NCI-H526 treated with DMSO at 0.1 percent for 48 hours (cell line): ENCODE measurements around the gene UBXN11.
A peak's percentile ranks its signal among the peaks of the same experiment; 100 is the strongest.
"Not testable (repeated sequence)": the region's sequence is repeated elsewhere in the genome, so short reads cannot be mapped to it uniquely, and the experiment has no call there.

Experiments used
- DNase-seq: peaks from one replicate; lab custom pipeline; 2025; lab: John Stamatoyannopoulos, UW

Gene UBXN11

GRCh38 chr1:26336477-26337205, 30.2 kb upstream of the UBXN11 start:
- peak; percentile 43 for DNase-seq

- no peak for DNase-seq
Measured at GRCh38 chr1:26335774-26336476, 29.5 kb upstream of the UBXN11 start.

DNA sequence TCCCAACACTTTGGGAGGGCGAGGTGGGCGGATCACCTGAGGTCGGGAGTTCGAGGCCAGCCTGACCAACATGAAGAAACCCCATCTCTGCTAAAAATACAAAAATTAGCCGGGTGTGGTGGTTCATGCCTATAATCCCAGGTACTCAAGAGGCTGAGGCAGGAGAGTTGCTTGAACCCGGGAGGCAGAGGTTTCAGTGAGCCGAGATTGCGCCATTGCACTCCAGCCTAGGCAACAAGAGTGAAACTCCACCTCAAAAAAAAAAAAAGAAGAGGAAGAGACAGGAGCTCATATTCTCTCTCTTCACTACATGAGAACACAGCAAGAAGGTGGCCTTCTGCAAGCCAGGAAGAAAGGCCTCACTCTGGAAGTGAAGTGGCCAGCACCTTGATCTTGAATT, 26.9 kb upstream of the UBXN11 start:
- DNase-seq: not testable (repeated sequence)

DNA sequence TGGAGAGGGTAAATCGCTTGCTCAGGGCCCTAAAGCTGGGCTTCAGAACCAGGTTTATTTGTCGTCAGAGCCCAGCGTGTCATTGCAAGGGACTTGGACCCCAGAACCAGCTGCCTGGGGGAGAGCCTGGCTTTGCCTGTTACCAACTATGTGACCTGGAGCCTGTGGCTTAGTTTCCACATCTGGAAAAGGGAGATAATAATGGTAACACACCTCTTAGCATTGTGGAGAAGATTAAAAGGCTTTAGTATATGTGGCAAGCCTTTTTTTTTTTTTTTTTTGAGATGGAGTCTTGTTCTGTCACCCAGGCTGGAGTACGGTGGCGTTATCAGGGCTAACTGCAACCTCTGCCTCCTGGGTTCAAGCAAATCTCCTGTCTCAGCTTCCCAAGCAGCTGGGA, 23.8 kb upstream of the UBXN11 start:
- DNase-seq: no peak

DNA sequence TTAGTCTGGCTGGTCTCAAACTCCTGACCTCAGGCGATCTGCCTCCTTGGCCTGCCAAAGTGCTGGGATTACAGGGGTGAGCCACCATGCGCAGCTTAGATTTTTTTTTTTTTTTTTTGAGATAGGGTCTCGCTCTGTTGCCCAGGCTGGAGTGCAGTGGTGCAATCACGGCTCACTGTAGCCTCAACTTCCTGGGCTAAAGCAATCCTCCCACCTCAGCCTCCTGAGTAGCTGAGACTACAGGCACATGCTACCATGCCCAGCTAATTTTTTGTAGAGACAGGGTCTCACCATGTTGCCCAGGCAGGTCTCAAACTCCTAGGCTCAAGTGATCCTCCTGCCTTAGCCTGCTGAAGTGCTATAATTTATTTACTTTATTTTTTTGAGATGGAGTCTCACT, 22.9 kb upstream of the UBXN11 start:
- DNase-seq: not testable (repeated sequence)

GRCh38 chr1:26328597-26328996, 22.2 kb upstream of the UBXN11 start:
- no peak for DNase-seq

GRCh38 chr1:26327956-26328362, 21.5 kb upstream of the UBXN11 start:
- no peak for DNase-seq

DNA sequence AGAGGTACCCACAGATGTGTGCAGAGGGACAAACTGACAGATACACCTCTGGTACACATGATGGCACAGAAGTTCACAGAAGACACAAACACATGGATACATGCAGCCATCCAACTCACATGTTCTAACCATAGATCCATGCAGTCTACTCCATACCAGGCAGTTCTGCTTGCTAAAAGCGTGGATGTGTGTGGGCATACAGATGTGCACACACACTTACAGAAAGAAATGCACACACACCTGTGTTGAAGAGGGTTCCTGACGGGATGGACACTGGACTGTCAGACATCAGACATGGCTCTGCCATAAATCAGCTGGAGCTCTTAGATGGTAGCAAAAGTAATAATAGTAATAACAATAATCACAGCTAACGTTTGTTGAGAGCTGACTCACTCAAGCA, 18.1 kb upstream of the UBXN11 start:
- DNase-seq: no peak

GRCh38 chr1:26323382-26323781, 16.9 kb upstream of the UBXN11 start:
- DNase-seq: no peak

- DNase-seq: no peak
Measured at GRCh38 chr1:26322042-26322331, 15.6 kb upstream of the UBXN11 start.

DNA sequence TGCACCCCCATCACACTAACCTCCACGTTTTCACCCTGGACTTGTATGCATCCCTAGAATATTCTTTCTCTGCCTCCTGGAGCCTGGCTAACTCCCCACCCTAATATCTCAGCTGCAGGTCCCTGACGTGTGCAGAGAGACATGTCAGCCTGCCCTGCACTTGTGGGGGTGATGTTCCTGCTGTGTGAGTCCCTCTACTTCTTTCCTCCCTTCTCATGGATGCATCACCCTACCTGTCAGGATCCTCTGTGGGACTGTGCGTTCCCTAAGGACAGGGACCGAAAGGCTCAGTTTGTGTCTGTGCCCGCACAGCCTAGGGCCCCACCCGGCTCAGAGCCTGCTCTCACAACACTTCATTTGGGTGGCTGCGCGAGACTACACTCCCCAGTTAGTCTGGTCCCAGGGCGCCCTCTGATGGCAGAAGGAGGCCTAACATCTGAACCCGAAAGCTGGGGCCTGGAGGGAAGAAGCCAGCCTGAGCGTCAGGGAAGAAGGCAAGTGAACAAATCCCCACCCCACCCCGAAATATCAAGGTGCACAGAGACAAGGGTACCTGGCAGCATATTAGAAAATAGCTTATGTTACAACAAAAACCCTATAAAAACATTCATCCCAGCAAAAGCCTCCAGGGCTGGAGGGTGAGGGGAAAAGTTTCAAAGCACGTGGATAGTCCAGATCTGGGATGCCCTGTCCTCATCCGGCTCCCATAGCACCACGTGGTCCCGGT, 15.0 kb upstream of the UBXN11 start:
- DNase-seq: peak; percentile 36

DNA sequence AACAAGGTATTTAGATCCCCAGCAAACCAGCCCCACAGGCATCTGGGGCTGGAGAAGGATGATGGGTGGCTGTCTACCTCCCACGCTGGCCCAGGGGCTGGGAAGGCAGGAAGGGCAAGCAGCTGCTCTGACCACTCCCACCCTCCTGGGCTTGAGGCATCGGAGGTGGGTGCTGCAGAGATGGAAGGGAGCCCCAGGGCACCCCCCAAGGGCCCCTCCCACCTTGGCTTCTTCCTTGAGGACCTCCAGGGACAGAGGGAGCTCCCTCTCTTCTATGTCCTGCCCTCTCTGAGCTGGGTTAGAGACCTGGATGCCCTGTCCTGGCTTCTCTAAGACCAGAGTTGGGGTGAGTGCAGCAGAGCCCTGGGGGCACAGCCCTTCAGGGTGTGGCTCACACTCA, 14.5 kb upstream of the UBXN11 start:
- DNase-seq: no peak

- DNase-seq: no peak
Measured at GRCh38 chr1:26318338-26319064, 12.1 kb upstream of the UBXN11 start.

DNA sequence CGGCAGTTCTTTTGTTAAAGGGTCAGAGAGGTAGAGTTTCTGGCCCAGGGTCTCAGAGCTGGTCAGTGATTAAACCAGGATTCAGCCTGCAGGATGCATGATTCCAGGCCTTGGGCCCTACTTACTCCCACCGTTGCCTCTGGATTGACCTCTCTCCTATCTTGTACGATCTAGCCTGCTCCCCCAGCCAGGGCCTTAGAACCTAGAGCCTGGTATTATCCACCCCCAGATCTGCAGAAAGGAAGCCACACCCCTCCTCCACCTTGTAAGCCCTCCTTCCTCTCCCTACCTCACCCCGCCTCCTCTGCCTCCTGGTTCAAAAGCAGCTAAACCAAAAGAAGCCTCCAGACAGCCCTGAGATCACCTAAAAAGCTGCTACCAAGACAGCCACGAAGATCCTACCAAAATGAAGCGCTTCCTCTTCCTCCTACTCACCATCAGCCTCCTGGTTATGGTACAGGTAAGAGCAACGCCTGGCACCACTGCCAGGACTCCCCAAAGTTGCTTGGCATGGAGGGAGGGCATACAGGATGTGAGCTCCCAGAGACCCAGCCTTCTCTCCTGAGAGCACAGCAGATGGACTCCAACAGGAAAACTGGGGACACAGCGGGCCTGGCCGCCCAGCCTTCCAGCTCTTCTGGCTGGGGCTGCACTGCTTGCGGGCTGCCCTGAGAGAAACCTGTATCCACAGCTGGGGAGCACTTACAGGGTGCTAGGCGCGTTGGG, 11.3 kb upstream of the UBXN11 start, which contains the start of gene CD52:
Gene CD52 (plus strand): TSS at position 347 of the 726 bp plus-strand sequence. CDS start 60 bp downstream, at position 407.
- no peak for DNase-seq

- DNase-seq: no peak
Measured at GRCh38 chr1:26317146-26317545, 10.7 kb upstream of the UBXN11 start.

DNA sequence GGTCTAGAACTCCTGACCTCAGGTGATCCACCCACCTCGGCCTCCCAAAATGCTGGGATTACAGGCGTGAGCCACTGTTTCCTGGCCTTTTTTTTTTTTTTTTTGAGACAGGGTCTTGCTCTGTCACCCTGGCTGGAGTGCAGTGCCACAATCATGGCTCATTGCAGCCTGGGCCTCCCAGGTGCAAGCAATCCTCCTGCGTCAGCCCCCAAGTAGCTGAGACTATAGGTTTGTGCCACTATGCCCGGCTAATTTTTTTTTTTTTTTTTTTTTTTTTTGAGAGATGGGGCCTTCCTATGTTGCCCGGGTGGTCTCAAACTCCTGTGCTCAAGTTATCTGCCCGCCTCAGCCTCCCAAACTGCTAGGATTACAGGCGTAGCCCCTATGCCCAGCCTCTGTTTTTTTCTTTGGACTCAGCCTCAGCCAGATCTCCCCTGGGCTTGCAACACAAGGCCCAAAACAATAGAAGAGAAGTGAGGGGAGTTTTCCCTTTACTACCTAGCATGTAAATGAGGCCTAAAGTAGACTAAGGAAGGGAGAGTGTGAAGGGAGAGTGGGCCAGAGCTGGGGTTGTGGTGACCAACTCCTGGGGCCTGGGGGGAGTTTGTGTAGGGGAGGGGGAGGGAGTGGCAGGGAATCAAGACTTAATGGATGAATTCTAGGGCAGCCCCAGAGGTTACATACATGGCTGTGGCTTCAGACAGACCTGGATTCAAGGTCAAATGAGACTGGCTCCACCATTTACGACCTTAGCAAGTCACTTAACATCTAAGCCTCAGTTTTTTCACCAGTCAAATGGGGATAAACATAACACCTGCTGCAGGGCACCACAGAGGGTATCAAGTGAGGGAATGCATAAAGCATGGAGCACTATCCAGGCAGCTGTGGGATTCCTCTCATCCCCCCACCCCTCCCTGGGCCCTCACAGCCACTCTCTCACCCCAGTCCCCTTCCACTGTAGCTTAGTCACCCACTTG, 9.7 kb upstream of the UBXN11 start:
- DNase-seq: no peak

GRCh38 chr1:26314501-26314900, 8.1 kb upstream of the UBXN11 start:
- no peak for DNase-seq

DNA sequence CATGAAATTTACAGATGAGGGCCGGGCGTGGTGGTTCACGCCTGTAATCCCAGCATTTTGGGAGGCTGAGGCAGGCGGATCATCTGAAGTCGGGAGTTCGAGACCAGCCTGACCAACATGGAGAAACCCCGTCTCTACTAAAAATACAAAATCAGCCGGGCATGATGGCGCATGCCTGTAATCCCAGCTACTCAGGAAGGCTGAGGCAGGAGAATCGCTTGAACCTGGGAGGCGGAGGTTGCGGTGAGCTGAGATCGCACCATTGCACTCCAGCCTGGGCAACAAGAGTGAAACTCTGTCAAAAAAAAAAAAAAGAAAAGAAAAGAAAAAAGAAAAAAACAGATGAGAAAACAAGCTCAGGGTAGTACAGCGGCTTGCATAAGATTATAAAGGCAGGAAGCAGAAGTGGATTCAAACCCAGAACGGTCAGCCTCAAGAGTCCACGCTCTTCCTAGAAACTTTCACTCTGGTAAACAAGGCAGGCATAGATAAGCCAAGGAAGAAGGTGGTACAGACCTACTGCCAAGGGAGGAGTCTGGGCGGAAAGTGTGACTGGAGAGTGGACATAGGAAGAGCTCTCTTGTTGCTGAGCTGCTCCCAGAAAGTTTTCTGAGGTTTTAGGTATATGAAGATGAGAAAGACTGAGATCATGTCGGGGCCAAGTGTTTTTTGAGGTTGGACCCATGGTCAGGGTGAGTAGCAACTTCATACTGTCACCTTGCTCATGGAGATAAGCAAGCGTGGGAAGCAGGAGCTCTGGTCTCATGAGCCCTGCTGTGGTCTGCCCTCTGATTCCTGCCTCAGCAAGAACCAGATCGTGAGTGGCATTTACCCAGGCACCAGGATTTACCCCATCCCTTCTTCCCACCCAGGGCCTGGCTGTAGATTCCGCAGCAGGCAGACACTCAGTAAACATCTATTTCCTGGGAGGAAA, 1.8 kb upstream of the UBXN11 start:
- DNase-seq: not testable (repeated sequence)

- DNase-seq: no peak
Measured at GRCh38 chr1:26307363-26307781, 936 bp upstream of the UBXN11 start.
